DOHH2 (cell line): ENCODE measurements around the gene POU6F1.
"Not testable (repeated sequence)": the region's sequence is repeated elsewhere in the genome, so short reads cannot be mapped to it uniquely, and the experiment has no call there.

Experiments
- H3F3A ChIP-seq: fragments of 200-600 bp; sonication (generic), shearing (Covaris generic); 2 replicates; pipeline ENCODE4 v1.6.0; 2016; ENCODE audit warnings: antibody characterized with exemption, mild to moderate bottlenecking; ENCODE audit not compliant: control insufficient read depth, insufficient read depth
- H3K27ac ChIP-seq: fragments of 200-600 bp; sonication (generic); 2 replicates; pipeline ENCODE4 v1.5.1; 2014; ENCODE audit warnings: low read depth, mild to moderate bottlenecking, low read length, moderate library complexity
- H3K27me3 ChIP-seq: fragments of 200-600 bp; sonication (generic); 2 replicates; pipeline ENCODE4 v1.6.1; 2014; ENCODE audit warnings: mild to moderate bottlenecking, low read length, mixed read lengths; ENCODE audit not compliant: control insufficient read depth
- H3K36me3 ChIP-seq: fragments of 200-600 bp; sonication (generic); 2 replicates; pipeline ENCODE4 v1.6.1; 2014; ENCODE audit warnings: mild to moderate bottlenecking, low read length, moderate library complexity, mixed read lengths; ENCODE audit not compliant: control insufficient read depth
- H3K4me1 ChIP-seq: fragments of 200-600 bp; sonication (generic); 2 replicates; pipeline ENCODE4 v1.6.1; 2014; ENCODE audit warnings: mild to moderate bottlenecking, low read length, mixed read lengths; ENCODE audit not compliant: control insufficient read depth
- H3K4me2 ChIP-seq: fragments of 200-600 bp; sonication (generic); 2 replicates; pipeline ENCODE4 v1.6.0; 2014; ENCODE audit warnings: mild to moderate bottlenecking, low read length, moderate library complexity
- H3K4me3 ChIP-seq: fragments of 200-600 bp; sonication (generic); 2 replicates; pipeline ENCODE4 v1.5.1; 2014; ENCODE audit warnings: mild to moderate bottlenecking, low read length, mixed read lengths
- H3K79me2 ChIP-seq: fragments of 200-600 bp; sonication (generic); 2 replicates; pipeline ENCODE4 v1.6.1; 2014; ENCODE audit warnings: mild to moderate bottlenecking, low read length, mixed read lengths; ENCODE audit not compliant: control insufficient read depth
- H3K9me2 ChIP-seq: fragments of 200-600 bp; sonication (generic); replicated peaks from 2 replicates; pipeline ENCODE4 v1.6.1; 2014; ENCODE audit warnings: mild to moderate bottlenecking, low read length, mixed read lengths; ENCODE audit not compliant: control insufficient read depth
- H3K9me3 ChIP-seq: fragments of 200-600 bp; sonication (generic); 2 replicates; pipeline ENCODE4 v1.6.1; 2014; ENCODE audit warnings: antibody characterized with exemption, low read length, mixed read lengths; ENCODE audit not compliant: control insufficient read depth, insufficient read depth
- H4K20me1 ChIP-seq: fragments of 200-600 bp; sonication (generic); 2 replicates; pipeline ENCODE4 v1.6.0; 2014; ENCODE audit warnings: low read depth, mild to moderate bottlenecking, antibody characterized with exemption, low read length, moderate library complexity; ENCODE audit not compliant: control insufficient read depth, insufficient read depth
- CTCF ChIP-seq: fragments of 200-600 bp; sonication (generic); IDR thresholded peaks from one replicate; pipeline ENCODE4 v1.5.1; 2014; ENCODE audit warnings: antibody characterized with exemption, mild to moderate bottlenecking, low read depth, low read length; ENCODE audit not compliant: poor library complexity, severe bottlenecking
- EZH2phosphoT487 ChIP-seq: fragments of 200-600 bp; sonication (generic); IDR thresholded peaks from 2 replicates; pipeline ENCODE4 v1.6.1; 2017; ENCODE audit warnings: borderline replicate concordance, mild to moderate bottlenecking, antibody characterized with exemption, low read length, moderate library complexity, mixed read lengths

POU6F1 gene

DNA sequence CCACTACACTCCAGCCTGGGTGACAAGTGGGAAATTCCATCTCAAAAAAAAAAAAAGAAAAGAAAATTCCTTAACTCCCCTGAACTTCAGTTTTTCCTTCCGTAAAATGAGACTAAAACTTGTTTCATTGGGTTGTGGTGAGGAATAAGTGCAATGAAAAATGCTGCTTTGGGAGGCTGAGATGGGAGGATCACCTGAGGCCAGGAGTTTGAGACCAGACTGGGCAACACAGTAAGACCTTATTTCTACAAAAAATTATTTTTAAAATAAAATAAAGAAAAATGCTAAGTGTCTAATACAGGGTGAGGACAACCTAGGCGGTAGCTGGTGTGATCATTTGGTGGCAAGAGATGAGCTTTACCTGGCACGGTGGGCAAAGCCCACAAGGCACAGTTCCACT, 45.5 kb upstream of the POU6F1 start:
- peaks cover 9% of the 10 kb centered on the region for H3K27me3 ChIP-seq
- no peak overlapping the region for H3K4me2 ChIP-seq
- no peak overlapping the region for H3K27ac ChIP-seq
- H3F3A ChIP-seq, result no peaks in the 10 kb centered on the region
- H4K20me1 ChIP-seq, result no peaks in the 10 kb centered on the region
- H3K4me3 ChIP-seq, result no peak overlapping the region
- no peaks in the 10 kb centered on the region for H3K9me3 ChIP-seq
- H3K4me1 ChIP-seq, result no peaks in the 10 kb centered on the region
- H3K36me3 ChIP-seq, result no peaks in the 10 kb centered on the region
- H3K9me2 ChIP-seq, result no peaks in the 10 kb centered on the region
- H3K79me2 ChIP-seq, result no peaks in the 10 kb centered on the region
- no peak for TF ChIP-seq EZH2phosphoT487
- TF ChIP-seq CTCF, result no peak

GRCh38 chr12:51262758-51263177, 44.9 kb upstream of the POU6F1 start:
- H3K79me2 ChIP-seq, result no peaks in the 10 kb centered on the region
- TF ChIP-seq CTCF, result peak; percentile 57
- no peak for TF ChIP-seq EZH2phosphoT487
- no peaks in the 10 kb centered on the region for H3K9me2 ChIP-seq
- peaks cover 4% of the 10 kb centered on the region for H3K27me3 ChIP-seq
- no peak overlapping the region for H3K27ac ChIP-seq
- H3F3A ChIP-seq, result no peaks in the 10 kb centered on the region
- H3K9me3 ChIP-seq, result no peaks in the 10 kb centered on the region
- no peaks in the 10 kb centered on the region for H4K20me1 ChIP-seq
- H3K4me1 ChIP-seq, result no peaks in the 10 kb centered on the region
- H3K36me3 ChIP-seq, result no peaks in the 10 kb centered on the region
- no peak overlapping the region for H3K4me2 ChIP-seq
- H3K4me3 ChIP-seq, result no peak overlapping the region

GRCh38 chr12:51259600-51259999, 41.7 kb upstream of the POU6F1 start:
- H3F3A ChIP-seq, H3K9me2 ChIP-seq, H3K27me3 ChIP-seq, H3K4me3 ChIP-seq, H4K20me1 ChIP-seq, H3K9me3 ChIP-seq, H3K36me3 ChIP-seq, H3K79me2 ChIP-seq, H3K4me1 ChIP-seq, H3K4me2 ChIP-seq, H3K27ac ChIP-seq: not testable (repeated sequence)

DNA sequence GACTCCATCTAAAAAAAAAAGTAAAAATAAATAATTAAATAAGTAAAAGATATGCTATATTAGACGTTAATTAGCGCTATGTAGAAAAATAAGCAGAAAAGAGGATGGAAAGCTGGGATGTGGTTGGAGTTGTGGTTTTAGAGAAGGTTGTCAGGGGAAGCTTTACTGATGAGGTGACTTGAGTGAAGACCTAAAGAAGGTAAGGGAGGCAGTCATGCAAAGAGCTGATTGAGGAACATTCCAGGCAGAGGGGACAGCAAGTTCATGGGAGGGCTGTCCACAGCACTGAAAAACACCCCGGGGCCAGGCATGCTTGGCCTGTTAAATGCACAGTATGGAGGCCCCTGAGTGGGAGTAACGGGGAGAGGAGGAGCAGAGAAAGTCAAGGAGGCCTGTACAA, 36.7 kb upstream of the POU6F1 start:
- Histone ChIP-seq H3K27me3 (no peaks in the 10 kb centered on the region), H3K27ac (no peak overlapping the region), H3K4me1 (no peaks in the 10 kb centered on the region), H3K4me2 (no peak overlapping the region), H3K9me3 (no peaks in the 10 kb centered on the region), H3K36me3 (no peaks in the 10 kb centered on the region), H3K9me2 (no peaks in the 10 kb centered on the region), H3F3A (no peaks in the 10 kb centered on the region), H3K79me2 (no peaks in the 10 kb centered on the region), H3K4me3 (no peak overlapping the region), H4K20me1 (no peaks in the 10 kb centered on the region)
- TF ChIP-seq EZH2phosphoT487, result no peak
- no peak for TF ChIP-seq CTCF
